ENCODE measurements around the gene CHAD. TPM values are rescaled to one million over a fixed set of nuclear protein-coding genes. Genes with fewer than 3 reads are reported as not detected.

The CHAD gene
- total RNA-seq, 1 experiment from 2014 or later = 0.09 TPM

DNA sequence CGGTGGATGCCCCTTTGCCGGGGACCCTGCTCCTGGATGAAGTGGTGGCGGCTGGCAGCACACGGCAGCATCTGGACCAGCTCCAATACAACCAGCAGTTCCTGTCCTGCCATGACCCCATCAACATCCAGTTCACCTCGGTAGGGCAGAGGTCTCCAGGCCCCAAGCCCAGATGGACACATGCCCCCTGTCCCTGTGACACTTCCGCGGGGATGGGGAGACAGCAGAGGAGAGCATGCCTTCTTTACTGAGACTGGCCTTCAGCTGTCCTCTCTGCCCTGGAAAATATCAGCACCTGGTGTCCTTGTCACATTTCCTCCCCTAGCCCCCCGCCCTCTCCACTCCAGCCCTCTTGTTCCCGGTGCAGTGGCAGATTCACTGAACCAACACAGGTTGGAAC lies 6.2 kb downstream of the CHAD start (continued):
- TF ChIP-seq, protein P1, sequence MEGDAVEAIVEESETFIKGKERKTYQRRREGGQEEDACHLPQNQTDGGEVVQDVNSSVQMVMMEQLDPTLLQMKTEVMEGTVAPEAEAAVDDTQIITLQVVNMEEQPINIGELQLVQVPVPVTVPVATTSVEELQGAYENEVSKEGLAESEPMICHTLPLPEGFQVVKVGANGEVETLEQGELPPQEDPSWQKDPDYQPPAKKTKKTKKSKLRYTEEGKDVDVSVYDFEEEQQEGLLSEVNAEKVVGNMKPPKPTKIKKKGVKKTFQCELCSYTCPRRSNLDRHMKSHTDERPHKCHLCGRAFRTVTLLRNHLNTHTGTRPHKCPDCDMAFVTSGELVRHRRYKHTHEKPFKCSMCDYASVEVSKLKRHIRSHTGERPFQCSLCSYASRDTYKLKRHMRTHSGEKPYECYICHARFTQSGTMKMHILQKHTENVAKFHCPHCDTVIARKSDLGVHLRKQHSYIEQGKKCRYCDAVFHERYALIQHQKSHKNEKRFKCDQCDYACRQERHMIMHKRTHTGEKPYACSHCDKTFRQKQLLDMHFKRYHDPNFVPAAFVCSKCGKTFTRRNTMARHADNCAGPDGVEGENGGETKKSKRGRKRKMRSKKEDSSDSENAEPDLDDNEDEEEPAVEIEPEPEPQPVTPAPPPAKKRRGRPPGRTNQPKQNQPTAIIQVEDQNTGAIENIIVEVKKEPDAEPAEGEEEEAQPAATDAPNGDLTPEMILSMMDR (IDR thresholded peaks at IDR 0.05) = no peak
- TF ChIP-seq IRF2 (CRISPR knock-in tag; IDR thresholded peaks at IDR 0.05; ENCODE audit: borderline replicate concordance, low read depth) = no peak
- TF ChIP-seq MYBL2 (CRISPR knock-in tag; IDR thresholded peaks at IDR 0.05) = no peak
- TF ChIP-seq ZNF423 (CRISPR knock-in tag; IDR thresholded peaks at IDR 0.05) = no peak

DNA sequence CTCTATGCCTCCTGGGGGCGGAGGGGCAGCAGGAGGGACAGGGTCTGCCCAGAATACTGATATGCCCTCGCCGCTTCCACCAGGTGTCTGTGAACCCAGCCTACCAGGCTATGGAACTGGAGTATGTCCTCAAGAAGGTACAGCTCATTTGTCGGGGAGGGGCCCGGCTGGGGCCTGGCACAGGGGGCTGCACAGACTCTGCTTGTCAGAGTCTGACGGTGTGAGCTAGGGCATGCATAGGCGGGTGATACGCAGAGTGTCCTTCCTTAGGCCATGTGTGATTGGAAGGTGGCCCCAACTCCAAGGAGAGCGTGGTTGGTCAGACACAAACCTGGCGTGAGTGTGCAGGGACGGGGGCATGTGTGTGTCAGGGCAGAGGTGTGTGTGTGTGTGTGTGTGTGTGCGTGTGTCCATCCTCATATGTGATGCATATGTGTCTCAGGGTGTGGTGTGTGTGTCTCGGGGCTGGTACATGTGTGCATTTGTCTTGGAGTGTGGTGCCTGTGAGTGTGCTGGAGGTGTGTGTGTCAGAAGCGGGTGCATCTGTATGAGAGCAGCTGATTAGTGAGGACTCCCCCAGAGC lies 7.0 kb downstream of the CHAD start:
- Mint-ChIP-seq H3K27me3 (ENCODE audit: low read depth) (peaks cover 5% of the 10 kb centered on the region; the same call in 1 of the 2 replicates), H3K4me3 (no peak overlapping the region), H3K9me3 (no peaks in the 10 kb centered on the region), H3K27ac (no peak overlapping the region), H3K4me1 (no peaks in the 10 kb centered on the region), H3K36me3 (no peaks in the 10 kb centered on the region)
- TF ChIP-seq, protein P2, sequence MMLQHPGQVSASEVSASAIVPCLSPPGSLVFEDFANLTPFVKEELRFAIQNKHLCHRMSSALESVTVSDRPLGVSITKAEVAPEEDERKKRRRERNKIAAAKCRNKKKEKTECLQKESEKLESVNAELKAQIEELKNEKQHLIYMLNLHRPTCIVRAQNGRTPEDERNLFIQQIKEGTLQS (CRISPR knock-in tag; conservative IDR thresholded peaks at IDR 0.05) = no peak
- TF ChIP-seq, protein P3, sequence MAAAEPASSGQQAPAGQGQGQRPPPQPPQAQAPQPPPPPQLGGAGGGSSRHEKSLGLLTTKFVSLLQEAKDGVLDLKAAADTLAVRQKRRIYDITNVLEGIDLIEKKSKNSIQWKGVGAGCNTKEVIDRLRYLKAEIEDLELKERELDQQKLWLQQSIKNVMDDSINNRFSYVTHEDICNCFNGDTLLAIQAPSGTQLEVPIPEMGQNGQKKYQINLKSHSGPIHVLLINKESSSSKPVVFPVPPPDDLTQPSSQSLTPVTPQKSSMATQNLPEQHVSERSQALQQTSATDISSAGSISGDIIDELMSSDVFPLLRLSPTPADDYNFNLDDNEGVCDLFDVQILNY (CRISPR knock-in tag; IDR thresholded peaks at IDR 0.05) = no peak
- TF ChIP-seq ZNF396 (CRISPR knock-in tag; IDR thresholded peaks at IDR 0.05; ENCODE audit: borderline replicate concordance) (no peak), FOXJ3 (CRISPR knock-in tag; IDR thresholded peaks at IDR 0.05; ENCODE audit: borderline replicate concordance) (no peak)
- ChIA-PET CTCF (interaction anchor here (1.7 kb wide), 1 partner anchor 11 kb away, joined by 5 read pairs; no protein-coding TSS in a partner anchor), POLR2A (no interaction called here)
- DNase-seq (ENCODE audit: low spot score) = no peak
- ATAC-seq = no peak

DNA sequence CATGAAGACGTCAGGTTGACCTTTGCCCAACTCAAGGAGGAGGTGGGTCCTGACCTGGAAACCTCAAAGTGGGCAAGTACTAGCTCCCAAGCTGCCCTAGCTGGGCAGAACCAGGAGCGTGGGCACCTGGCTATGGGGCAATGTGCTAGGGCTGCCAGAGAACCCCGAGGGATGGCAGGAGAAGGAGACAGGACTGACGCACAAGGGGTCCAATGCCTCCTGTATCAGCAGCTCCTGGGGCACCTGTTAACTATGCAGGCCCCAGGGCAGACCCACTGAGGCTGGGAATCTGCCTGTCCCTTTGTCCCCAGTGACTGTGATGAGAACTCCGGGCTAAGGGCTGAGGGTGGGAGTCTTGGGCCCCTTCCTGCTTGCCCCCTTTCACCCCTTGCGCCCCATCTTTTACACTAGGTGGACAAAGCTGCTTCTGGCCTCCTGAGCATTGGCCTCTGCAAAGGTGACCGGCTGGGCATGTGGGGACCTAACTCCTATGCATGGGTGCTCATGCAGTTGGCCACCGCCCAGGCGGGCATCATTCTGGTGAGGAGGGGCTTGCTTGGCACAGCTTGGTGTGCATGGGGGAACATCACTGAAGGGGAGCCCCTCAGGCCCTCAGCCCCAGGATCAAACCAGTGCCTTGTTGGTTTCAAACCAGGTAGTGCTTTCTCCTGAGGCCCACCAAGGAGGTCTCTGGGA lies 7.7 kb downstream of the CHAD start:
- Mint-ChIP-seq H3K4me3 (no peak overlapping the region), H3K27ac (no peak overlapping the region), H3K9me3 (no peaks in the 10 kb centered on the region), H3K27me3 (ENCODE audit: low read depth) (peaks cover 5% of the 10 kb centered on the region; the same call in 1 of the 2 replicates), H3K36me3 (no peaks in the 10 kb centered on the region), H3K4me1 (no peaks in the 10 kb centered on the region)
- ATAC-seq (no peak), DNase-seq (ENCODE audit: low spot score) (no peak)
- ChIA-PET POLR2A (no interaction called here), CTCF (no interaction called here)
- TF ChIP-seq FOXJ3 (CRISPR knock-in tag; IDR thresholded peaks at IDR 0.05; ENCODE audit: borderline replicate concordance) = no peak
- TF ChIP-seq MYBL2 (CRISPR knock-in tag; IDR thresholded peaks at IDR 0.05) = no peak
- no peak for TF ChIP-seq FOXK1 (CRISPR knock-in tag; IDR thresholded peaks at IDR 0.05)
- no peak for TF ChIP-seq RELA (CRISPR knock-in tag; IDR thresholded peaks at IDR 0.05; ENCODE audit: borderline replicate concordance)
- no peak for TF ChIP-seq PRRX2 (CRISPR knock-in tag; IDR thresholded peaks at IDR 0.05)
- TF ChIP-seq, protein P4, sequence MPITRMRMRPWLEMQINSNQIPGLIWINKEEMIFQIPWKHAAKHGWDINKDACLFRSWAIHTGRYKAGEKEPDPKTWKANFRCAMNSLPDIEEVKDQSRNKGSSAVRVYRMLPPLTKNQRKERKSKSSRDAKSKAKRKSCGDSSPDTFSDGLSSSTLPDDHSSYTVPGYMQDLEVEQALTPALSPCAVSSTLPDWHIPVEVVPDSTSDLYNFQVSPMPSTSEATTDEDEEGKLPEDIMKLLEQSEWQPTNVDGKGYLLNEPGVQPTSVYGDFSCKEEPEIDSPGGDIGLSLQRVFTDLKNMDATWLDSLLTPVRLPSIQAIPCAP (CRISPR knock-in tag; IDR thresholded peaks at IDR 0.05) = no peak
- TF ChIP-seq, protein P5, sequence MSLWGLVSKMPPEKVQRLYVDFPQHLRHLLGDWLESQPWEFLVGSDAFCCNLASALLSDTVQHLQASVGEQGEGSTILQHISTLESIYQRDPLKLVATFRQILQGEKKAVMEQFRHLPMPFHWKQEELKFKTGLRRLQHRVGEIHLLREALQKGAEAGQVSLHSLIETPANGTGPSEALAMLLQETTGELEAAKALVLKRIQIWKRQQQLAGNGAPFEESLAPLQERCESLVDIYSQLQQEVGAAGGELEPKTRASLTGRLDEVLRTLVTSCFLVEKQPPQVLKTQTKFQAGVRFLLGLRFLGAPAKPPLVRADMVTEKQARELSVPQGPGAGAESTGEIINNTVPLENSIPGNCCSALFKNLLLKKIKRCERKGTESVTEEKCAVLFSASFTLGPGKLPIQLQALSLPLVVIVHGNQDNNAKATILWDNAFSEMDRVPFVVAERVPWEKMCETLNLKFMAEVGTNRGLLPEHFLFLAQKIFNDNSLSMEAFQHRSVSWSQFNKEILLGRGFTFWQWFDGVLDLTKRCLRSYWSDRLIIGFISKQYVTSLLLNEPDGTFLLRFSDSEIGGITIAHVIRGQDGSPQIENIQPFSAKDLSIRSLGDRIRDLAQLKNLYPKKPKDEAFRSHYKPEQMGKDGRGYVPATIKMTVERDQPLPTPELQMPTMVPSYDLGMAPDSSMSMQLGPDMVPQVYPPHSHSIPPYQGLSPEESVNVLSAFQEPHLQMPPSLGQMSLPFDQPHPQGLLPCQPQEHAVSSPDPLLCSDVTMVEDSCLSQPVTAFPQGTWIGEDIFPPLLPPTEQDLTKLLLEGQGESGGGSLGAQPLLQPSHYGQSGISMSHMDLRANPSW (CRISPR knock-in tag; conservative IDR thresholded peaks at IDR 0.05; ENCODE audit: low read depth) = no peak
- TF ChIP-seq, protein P6, sequence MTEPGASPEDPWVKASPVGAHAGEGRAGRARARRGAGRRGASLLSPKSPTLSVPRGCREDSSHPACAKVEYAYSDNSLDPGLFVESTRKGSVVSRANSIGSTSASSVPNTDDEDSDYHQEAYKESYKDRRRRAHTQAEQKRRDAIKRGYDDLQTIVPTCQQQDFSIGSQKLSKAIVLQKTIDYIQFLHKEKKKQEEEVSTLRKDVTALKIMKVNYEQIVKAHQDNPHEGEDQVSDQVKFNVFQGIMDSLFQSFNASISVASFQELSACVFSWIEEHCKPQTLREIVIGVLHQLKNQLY (CRISPR knock-in tag; IDR thresholded peaks at IDR 0.05) = no peak
- TF ChIP-seq, protein P7, sequence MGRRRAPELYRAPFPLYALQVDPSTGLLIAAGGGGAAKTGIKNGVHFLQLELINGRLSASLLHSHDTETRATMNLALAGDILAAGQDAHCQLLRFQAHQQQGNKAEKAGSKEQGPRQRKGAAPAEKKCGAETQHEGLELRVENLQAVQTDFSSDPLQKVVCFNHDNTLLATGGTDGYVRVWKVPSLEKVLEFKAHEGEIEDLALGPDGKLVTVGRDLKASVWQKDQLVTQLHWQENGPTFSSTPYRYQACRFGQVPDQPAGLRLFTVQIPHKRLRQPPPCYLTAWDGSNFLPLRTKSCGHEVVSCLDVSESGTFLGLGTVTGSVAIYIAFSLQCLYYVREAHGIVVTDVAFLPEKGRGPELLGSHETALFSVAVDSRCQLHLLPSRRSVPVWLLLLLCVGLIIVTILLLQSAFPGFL (CRISPR knock-in tag; IDR thresholded peaks at IDR 0.05; ENCODE audit: borderline replicate concordance) = no peak
- TF ChIP-seq ZNF423 (CRISPR knock-in tag; IDR thresholded peaks at IDR 0.05) = no peak
- TF ChIP-seq JAZF1 (CRISPR knock-in tag; IDR thresholded peaks at IDR 0.05) = no peak
- TF ChIP-seq, protein P8, sequence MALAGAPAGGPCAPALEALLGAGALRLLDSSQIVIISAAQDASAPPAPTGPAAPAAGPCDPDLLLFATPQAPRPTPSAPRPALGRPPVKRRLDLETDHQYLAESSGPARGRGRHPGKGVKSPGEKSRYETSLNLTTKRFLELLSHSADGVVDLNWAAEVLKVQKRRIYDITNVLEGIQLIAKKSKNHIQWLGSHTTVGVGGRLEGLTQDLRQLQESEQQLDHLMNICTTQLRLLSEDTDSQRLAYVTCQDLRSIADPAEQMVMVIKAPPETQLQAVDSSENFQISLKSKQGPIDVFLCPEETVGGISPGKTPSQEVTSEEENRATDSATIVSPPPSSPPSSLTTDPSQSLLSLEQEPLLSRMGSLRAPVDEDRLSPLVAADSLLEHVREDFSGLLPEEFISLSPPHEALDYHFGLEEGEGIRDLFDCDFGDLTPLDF (CRISPR knock-in tag; IDR thresholded peaks at IDR 0.05) = no peak
- no peak for TF ChIP-seq ZNF263 (CRISPR knock-in tag; IDR thresholded peaks at IDR 0.05; ENCODE audit: low read depth)
- TF ChIP-seq, protein P9, sequence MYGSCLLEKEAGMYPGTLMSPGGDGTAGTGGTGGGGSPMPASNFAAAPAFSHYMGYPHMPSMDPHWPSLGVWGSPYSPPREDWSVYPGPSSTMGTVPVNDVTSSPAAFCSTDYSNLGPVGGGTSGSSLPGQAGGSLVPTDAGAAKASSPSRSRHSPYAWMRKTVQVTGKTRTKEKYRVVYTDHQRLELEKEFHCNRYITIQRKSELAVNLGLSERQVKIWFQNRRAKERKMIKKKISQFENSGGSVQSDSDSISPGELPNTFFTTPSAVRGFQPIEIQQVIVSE (CRISPR knock-in tag; IDR thresholded peaks at IDR 0.05; ENCODE audit: borderline replicate concordance) = no peak
